ENCODE data around the gene SOX9.

DNA sequence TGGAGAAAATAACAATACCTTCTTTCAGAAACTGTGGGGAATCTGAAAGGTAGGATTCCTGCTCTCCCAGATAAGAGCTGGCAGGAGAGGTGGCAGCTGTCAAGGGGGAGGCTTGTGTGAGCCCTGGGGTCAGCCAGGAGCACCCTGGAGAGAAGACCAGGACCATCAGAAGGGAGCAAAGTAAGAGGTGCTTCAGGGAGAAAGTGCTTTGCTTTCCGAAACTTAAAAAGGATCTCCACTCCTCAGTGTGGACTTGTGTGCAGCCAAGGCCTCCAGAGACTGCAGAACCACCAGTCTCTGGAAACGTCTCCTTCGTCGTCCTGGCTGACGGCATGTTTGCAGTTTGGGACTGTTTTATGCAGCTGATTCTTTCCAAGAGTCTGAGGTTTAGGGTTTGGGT is 13.7 kb upstream of the SOX9 start:
- TF ChIP-seq POLR2AphosphoS5 (IDR thresholded peaks at IDR 0.05) (no peak), POLR2A (IDR thresholded peaks at IDR 0.05) (no peak), EP300 (IDR thresholded peaks at IDR 0.05) (no peak)
- TF ChIP-seq, protein P1, sequence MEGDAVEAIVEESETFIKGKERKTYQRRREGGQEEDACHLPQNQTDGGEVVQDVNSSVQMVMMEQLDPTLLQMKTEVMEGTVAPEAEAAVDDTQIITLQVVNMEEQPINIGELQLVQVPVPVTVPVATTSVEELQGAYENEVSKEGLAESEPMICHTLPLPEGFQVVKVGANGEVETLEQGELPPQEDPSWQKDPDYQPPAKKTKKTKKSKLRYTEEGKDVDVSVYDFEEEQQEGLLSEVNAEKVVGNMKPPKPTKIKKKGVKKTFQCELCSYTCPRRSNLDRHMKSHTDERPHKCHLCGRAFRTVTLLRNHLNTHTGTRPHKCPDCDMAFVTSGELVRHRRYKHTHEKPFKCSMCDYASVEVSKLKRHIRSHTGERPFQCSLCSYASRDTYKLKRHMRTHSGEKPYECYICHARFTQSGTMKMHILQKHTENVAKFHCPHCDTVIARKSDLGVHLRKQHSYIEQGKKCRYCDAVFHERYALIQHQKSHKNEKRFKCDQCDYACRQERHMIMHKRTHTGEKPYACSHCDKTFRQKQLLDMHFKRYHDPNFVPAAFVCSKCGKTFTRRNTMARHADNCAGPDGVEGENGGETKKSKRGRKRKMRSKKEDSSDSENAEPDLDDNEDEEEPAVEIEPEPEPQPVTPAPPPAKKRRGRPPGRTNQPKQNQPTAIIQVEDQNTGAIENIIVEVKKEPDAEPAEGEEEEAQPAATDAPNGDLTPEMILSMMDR (IDR thresholded peaks at IDR 0.05), result no peak

Data from sigmoid colon (tissue), 4 donors.